ENCODE data around the gene PATE2. TPM values are rescaled to one million over a fixed set of nuclear protein-coding genes. Genes with fewer than 3 reads are reported as not detected.

PATE2 gene
- total and polyA plus RNA-seq, 2 donors (not counting 1 experiment from before 2014, with no cell fraction given), result not detected

DNA sequence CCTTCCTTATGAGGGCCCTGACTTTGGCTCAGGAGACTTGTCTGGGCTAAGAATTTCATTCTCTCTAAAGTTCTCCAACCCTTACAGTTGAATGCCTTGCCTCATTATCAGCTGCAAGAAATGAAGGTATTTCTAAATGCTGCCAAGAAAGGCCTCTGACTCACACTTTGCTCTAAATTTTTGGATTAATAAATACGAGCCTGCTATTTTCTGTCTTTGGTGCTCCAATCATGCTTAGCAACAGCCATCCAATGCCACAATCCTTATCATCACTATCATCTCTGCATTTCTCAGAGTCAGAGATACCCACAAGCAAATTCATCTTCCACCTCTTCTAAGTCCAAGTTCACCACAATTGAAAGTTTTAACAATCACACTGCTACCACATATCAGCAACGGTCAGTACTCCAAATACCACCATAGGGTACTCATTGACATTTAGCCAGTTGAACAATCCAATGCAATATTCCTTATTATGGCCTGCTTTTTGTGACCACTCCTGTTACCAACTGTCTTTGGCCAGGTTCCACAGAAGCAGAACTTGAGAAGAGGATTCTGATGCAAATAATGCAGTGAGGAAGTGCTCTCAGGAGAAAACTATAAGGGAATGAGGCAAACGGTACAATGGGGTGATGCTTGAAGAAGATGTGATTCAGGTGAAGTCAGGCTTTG lies 5.7 kb downstream of the PATE2 start:
- ChIA-PET POLR2A (no interaction called here), CTCF (no interaction called here)
- no peak overlapping the region for H3K4me3 Mint-ChIP-seq
- Histone ChIP-seq H3K4me3 (ENCODE audit: control extremely low read depth in 1 of 5, extremely low read depth in 1 of 5, insufficient read depth in 1 of 5, low read depth in 2 of 5, low read length in 4 of 5) (no peak overlapping the region), H3K27ac (ENCODE audit: low read length in 2 of 2) (no peak overlapping the region), H2AFZ (ENCODE audit: insufficient read depth, low read depth, low read length, poor library complexity, severe bottlenecking) (no peak overlapping the region), H3K9ac (ENCODE audit: low read length) (no peak overlapping the region), H4K20me1 (ENCODE audit: control insufficient read depth, insufficient read depth, low read length, poor library complexity, severe bottlenecking) (no peaks in the 10 kb centered on the region), H3K4me2 (replicated peaks; ENCODE audit: low read depth, low read length, poor library complexity, severe bottlenecking) (no peak overlapping the region), H3K4me1 (ENCODE audit: control insufficient read depth in 2 of 2, insufficient read depth in 2 of 2, low read length in 2 of 2) (no peaks in the 10 kb centered on the region), H3K9me3 (ENCODE audit: control extremely low read depth in 1 of 3, control insufficient read depth in 2 of 3, insufficient read depth in 1 of 3, low read length in 2 of 3) (no peaks in the 10 kb centered on the region), H3K79me2 (ENCODE audit: control insufficient read depth, insufficient read depth, low read length) (no peaks in the 10 kb centered on the region), H3K27me3 (replicated peaks in 1 of 4; ENCODE audit: control extremely low read depth in 1 of 4, control insufficient read depth in 3 of 4, insufficient read depth in 4 of 4, low read length in 3 of 4) (no peaks in the 10 kb centered on the region), H3K36me3 (replicated peaks in 1 of 2; ENCODE audit: control extremely low read depth in 1 of 2, control insufficient read depth in 1 of 2, extremely low read depth in 1 of 2, insufficient read depth in 2 of 2, low read length in 1 of 2) (no peaks in the 10 kb centered on the region)
- ATAC-seq (ENCODE audit: low read depth), result no peak
- no peak for DNase-seq
- no peaks in the 10 kb centered on the region for H3K4me1 Mint-ChIP-seq
- TF ChIP-seq, protein P1, sequence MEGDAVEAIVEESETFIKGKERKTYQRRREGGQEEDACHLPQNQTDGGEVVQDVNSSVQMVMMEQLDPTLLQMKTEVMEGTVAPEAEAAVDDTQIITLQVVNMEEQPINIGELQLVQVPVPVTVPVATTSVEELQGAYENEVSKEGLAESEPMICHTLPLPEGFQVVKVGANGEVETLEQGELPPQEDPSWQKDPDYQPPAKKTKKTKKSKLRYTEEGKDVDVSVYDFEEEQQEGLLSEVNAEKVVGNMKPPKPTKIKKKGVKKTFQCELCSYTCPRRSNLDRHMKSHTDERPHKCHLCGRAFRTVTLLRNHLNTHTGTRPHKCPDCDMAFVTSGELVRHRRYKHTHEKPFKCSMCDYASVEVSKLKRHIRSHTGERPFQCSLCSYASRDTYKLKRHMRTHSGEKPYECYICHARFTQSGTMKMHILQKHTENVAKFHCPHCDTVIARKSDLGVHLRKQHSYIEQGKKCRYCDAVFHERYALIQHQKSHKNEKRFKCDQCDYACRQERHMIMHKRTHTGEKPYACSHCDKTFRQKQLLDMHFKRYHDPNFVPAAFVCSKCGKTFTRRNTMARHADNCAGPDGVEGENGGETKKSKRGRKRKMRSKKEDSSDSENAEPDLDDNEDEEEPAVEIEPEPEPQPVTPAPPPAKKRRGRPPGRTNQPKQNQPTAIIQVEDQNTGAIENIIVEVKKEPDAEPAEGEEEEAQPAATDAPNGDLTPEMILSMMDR (IDR thresholded peaks at IDR 0.05), result no peak
- no peak for TF ChIP-seq EZH2 (IDR thresholded peaks at IDR 0.05; ENCODE audit: borderline replicate concordance, insufficient read depth, low read depth, low read length, poor library complexity, severe bottlenecking)
- 77% methylated on average over 3 of the region's 3 CpGs for WGBS (ENCODE audit: insufficient coverage)
- intact Hi-C loops (cut with micrococcal nuclease), result no loop called here
- no peaks in the 10 kb centered on the region for H3K9me3 Mint-ChIP-seq (ENCODE audit: insufficient read depth)
- no peak overlapping the region for H3K27ac Mint-ChIP-seq
- peaks cover 16% of the 10 kb centered on the region for H3K27me3 Mint-ChIP-seq

DNA sequence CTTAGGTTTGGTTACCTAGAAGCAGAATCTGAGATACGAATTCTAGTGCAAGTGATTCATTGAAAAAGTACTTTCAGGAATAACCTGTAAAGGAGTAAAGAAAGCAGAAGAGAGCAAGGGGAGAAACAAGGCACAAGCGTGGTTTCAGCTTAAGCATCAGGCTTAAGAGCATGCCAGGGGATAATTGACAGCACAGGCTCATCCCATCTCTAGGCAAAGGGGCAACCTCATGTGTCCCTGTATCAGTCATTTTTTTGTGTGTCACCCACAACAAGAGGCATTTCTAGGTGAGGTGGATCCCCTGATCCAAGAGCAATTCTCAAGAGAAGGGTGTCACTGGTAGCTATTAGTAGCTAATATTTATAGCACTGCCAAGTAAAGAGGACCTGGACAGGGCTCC lies 8.0 kb downstream of the PATE2 start:
- no peak overlapping the region for H2AFZ ChIP-seq (ENCODE audit: insufficient read depth, low read depth, low read length, poor library complexity, severe bottlenecking)
- no peak for TF ChIP-seq EZH2 (IDR thresholded peaks at IDR 0.05; ENCODE audit: borderline replicate concordance, insufficient read depth, low read depth, low read length, poor library complexity, severe bottlenecking)
- TF ChIP-seq, protein P1 (IDR thresholded peaks at IDR 0.05), result no peak
- no peak overlapping the region for H3K4me3 Mint-ChIP-seq
- CTCF ChIA-PET, result no interaction called here
- no peak for DNase-seq
- no peaks in the 10 kb centered on the region for H3K4me1 ChIP-seq (ENCODE audit: control insufficient read depth in 2 of 2, insufficient read depth in 2 of 2, low read length in 2 of 2)
- H3K4me2 ChIP-seq (replicated peaks; ENCODE audit: low read depth, low read length, poor library complexity, severe bottlenecking), result no peak overlapping the region
- H3K27me3 ChIP-seq (replicated peaks in 1 of 4; ENCODE audit: control extremely low read depth in 1 of 4, control insufficient read depth in 3 of 4, insufficient read depth in 4 of 4, low read length in 3 of 4), result no peaks in the 10 kb centered on the region
- H3K9me3 ChIP-seq (ENCODE audit: control extremely low read depth in 1 of 3, control insufficient read depth in 2 of 3, insufficient read depth in 1 of 3, low read length in 2 of 3), result no peaks in the 10 kb centered on the region
- intact Hi-C loops (cut with micrococcal nuclease), result no loop called here
- no peaks in the 10 kb centered on the region for H3K9me3 Mint-ChIP-seq (ENCODE audit: insufficient read depth)
- H3K27me3 Mint-ChIP-seq, result peaks cover 4% of the 10 kb centered on the region
- H3K4me3 ChIP-seq (ENCODE audit: control extremely low read depth in 1 of 5, extremely low read depth in 1 of 5, insufficient read depth in 1 of 5, low read depth in 2 of 5, low read length in 4 of 5), result no peak overlapping the region
- no peak overlapping the region for H3K27ac Mint-ChIP-seq
- 86% methylated on average over 2 of the region's 2 CpGs for WGBS (ENCODE audit: insufficient coverage)
- no peaks in the 10 kb centered on the region for H4K20me1 ChIP-seq (ENCODE audit: control insufficient read depth, insufficient read depth, low read length, poor library complexity, severe bottlenecking)
- H3K4me1 Mint-ChIP-seq, result no peaks in the 10 kb centered on the region
- H3K36me3 ChIP-seq (replicated peaks in 1 of 2; ENCODE audit: control extremely low read depth in 1 of 2, control insufficient read depth in 1 of 2, extremely low read depth in 1 of 2, insufficient read depth in 2 of 2, low read length in 1 of 2), result no peaks in the 10 kb centered on the region
- H3K79me2 ChIP-seq (ENCODE audit: control insufficient read depth, insufficient read depth, low read length), result no peaks in the 10 kb centered on the region
- H3K9ac ChIP-seq (ENCODE audit: low read length), result no peak overlapping the region
- no peak for ATAC-seq (ENCODE audit: low read depth)
- H3K27ac ChIP-seq (ENCODE audit: low read length in 2 of 2), result no peak overlapping the region
- POLR2A ChIA-PET, result no interaction called here
